H1 (cell line): ENCODE measurements around the gene FAM13C. TPM values are rescaled to one million over a fixed set of nuclear protein-coding genes. Genes with fewer than 3 reads are reported as not detected.

ENCODE experiments used
- CHD7 ChIP-seq: fragments of 300-600 bp; sonication (generic); IDR thresholded peaks from 2 replicates; pipeline ENCODE4 v1.7.1; 2012; ENCODE audit warnings: low read length, moderate library complexity, mild to moderate bottlenecking, inconsistent platforms; ENCODE audit not compliant: insufficient replicate concordance
- MAFK ChIP-seq: IDR thresholded peaks from 2 replicates; pipeline ENCODE4 v1.6.1; 2012; ENCODE audit warnings: low read depth, mild to moderate bottlenecking, improper control_type of control experiment, low read length
- RXRA ChIP-seq: IDR thresholded peaks from 2 replicates; pipeline ENCODE4 v1.6.1; 2011; ENCODE audit warnings: low read depth, mild to moderate bottlenecking, low read length, moderate library complexity; ENCODE audit not compliant: insufficient read depth
- TAF7 ChIP-seq: optimal IDR thresholded peaks from 2 replicates; pipeline ENCODE3; 2011; ENCODE audit warnings: low read depth, mild to moderate bottlenecking, inconsistent platforms, low read length, moderate library complexity, borderline replicate concordance
- polyA plus RNA-seq, 7 experiments: library from polyadenylated mRNA; depleted of rRNA in 3 of 7; stranded (reverse) in 5 of 7; unstranded in 2 of 7; fragments of >200 nt in 5 of 7; fragments of 200-250 nt in 2 of 7; gene quantifications; 1 replicate in 5 of 7; 2 replicates in 1 of 7; 4 replicates in 1 of 7; pipeline versions ENCODE4 v1.2.1 to v1.2.3, GENCODE V29; 2011 to 2013; ENCODE audit warnings: missing spikeins in 2 of 7, mixed read lengths in 2 of 7
- total RNA-seq: library from RNA; stranded (reverse); fragmentation: NEBNext Ultra II Directional; extraction: Animal tissue kit (Norgen Biotek cat#: 25700); gene quantifications from 2 replicates; pipeline ENCODE4 v1.2.1, GENCODE V29; 2021

FAM13C gene
- total and polyA plus RNA-seq, 2 of the 8 experiments (the other 6 are each of a cell fraction or from before 2014, with no cell fraction given): 0.56 to 0.62 TPM

DNA sequence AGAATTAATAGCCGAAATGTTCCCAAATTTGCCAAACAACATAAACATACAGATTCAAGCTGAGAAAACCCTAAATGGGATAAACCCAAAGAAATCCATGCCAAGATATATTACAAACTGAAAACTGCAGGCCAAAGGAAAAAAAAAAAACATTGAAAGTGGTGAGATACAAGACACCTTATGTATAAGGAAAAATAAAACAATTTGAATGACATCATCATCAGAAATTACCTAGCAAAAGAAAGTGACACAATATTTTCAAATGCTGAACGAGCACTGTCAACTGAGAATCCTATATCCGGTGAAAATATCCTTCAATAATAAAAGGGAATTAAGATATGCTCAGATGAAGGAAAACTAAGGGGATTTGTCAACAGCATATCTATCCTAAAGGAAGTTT, 119.4 kb downstream of the FAM13C start (continued):
- no peak for TF ChIP-seq RXRA
- no peak for TF ChIP-seq MAFK
- TF ChIP-seq CHD7: no peak
- no peak for TF ChIP-seq TAF7
